ENCODE measurements around the gene GTF3A. TPM values are rescaled to one million over a fixed set of nuclear protein-coding genes. Genes with fewer than 3 reads are reported as not detected.

Gene GTF3A
- total and polyA plus RNA-seq, 2 of the 8 experiments (the other 6 are each of a cell fraction or from before 2014, with no cell fraction given): 41.6 to 96.5 TPM

DNA sequence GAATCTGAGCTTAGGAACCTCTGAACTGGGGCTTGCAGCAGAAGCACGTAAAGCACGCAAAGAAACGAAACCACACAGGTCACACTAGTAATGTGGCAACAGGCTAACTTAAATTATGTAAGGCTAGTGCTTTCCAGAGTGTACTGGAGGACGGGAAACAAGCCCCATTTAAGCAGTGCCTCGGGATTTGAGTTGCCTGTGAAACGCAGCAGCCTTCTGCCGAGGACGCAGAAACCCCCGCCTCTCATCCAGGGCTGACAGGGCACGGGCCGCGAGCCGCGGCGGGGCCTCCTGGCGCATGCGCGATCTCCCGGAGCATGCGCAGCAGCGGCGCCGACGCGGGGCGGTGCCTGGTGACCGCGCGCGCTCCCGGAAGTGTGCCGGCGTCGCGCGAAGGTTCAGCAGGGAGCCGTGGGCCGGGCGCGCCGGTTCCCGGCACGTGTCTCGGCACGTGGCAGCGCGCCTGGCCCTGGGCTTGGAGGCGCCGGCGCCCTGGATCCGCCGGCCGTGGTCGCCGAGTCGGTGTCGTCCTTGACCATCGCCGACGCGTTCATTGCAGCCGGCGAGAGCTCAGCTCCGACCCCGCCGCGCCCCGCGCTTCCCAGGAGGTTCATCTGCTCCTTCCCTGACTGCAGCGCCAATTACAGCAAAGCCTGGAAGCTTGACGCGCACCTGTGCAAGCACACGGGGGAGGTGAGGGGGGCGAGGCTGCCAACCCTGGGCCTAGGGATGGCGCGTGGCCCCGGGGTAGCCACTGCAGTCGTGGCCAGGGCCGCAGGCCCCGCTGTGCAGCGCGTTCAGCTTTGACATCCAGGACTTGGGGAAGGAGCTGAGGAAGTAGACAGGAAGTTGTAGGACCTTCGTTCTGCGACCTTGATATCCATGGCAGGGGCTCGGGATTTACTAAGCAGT, at the start of gene GTF3A (continued):
- TF ChIP-seq RFX5 (IDR thresholded peaks at IDR 0.05; ENCODE audit: borderline replicate concordance, low read depth, low read length): no peak
- TF ChIP-seq POLR2A (IDR thresholded peaks at IDR 0.05; ENCODE audit: control extremely low read depth in 1 of 2, low read depth in 2 of 2, low read length in 2 of 2): peak in 1 of 2 experiments; percentile 49; a peak in 2 of 3 replicates
- no peak for TF ChIP-seq SUZ12 (IDR thresholded peaks at IDR 0.05; ENCODE audit: low read length)
- no peak; the same call in 1 of the 2 replicates for TF ChIP-seq POLR2AphosphoS5 (IDR thresholded peaks at IDR 0.05; ENCODE audit: low read depth, low read length)
- peak; percentile 98 for TF ChIP-seq NRF1 (IDR thresholded peaks at IDR 0.05; ENCODE audit: low read depth, low read length)
- TF ChIP-seq GTF2F1 (IDR thresholded peaks at IDR 0.05; ENCODE audit: borderline replicate concordance, low read depth, low read length): no peak
- peak; percentile 77 for TF ChIP-seq E2F6 (IDR thresholded peaks at IDR 0.05)
- TF ChIP-seq KDM1A (IDR thresholded peaks at IDR 0.05; ENCODE audit: borderline replicate concordance, low read length): no peak
- TF ChIP-seq POU5F1 (IDR thresholded peaks at IDR 0.05; ENCODE audit: low read depth, low read length): no peak
- TF ChIP-seq RBBP5 (IDR thresholded peaks at IDR 0.05; ENCODE audit: borderline replicate concordance, low read depth, low read length): peak; percentile 99
- TF ChIP-seq EZH2 (IDR thresholded peaks at IDR 0.05; ENCODE audit: low read depth, low read length, severe bottlenecking): no peak
- TF ChIP-seq SIN3A (conservative IDR thresholded peaks at IDR 0.05 in 1 of 2, IDR thresholded peaks at IDR 0.05 in 1 of 2; ENCODE audit: low read depth in 1 of 2, low read length in 2 of 2): peak; percentile 14 to 83; a peak in 2 of 4 replicates
- no peak for TF ChIP-seq TCF12 (IDR thresholded peaks at IDR 0.05; ENCODE audit: low read depth, low read length)
- peak; percentile 63 for TF ChIP-seq CREB1 (IDR thresholded peaks at IDR 0.05)
- TF ChIP-seq FOSL1 (IDR thresholded peaks at IDR 0.05; ENCODE audit: insufficient read depth, low read depth, low read length): no peak
- TF ChIP-seq CHD2 (IDR thresholded peaks at IDR 0.05; ENCODE audit: low read length): no peak
- TF ChIP-seq YY1 (IDR thresholded peaks at IDR 0.05; ENCODE audit: low read depth, low read length): no peak
- no peak for TF ChIP-seq GABPA (IDR thresholded peaks at IDR 0.05; ENCODE audit: borderline replicate concordance, insufficient read depth, low read length)
- TF ChIP-seq TBP (IDR thresholded peaks at IDR 0.05; ENCODE audit: low read depth, low read length): no peak
- TF ChIP-seq CBX8 (IDR thresholded peaks at IDR 0.05; ENCODE audit: borderline replicate concordance, low read depth, low read length): no peak
- no peak for TF ChIP-seq ZNF274 (IDR thresholded peaks at IDR 0.05; ENCODE audit: borderline replicate concordance, extremely low read depth, low read length)
- TF ChIP-seq TAF1 (IDR thresholded peaks at IDR 0.05; ENCODE audit: low read depth, low read length): 0 out of 2 replicates have a peak, but pooled peaks have one; percentile 8
- TF ChIP-seq KDM4A (IDR thresholded peaks at IDR 0.05; ENCODE audit: low read depth, low read length, severe bottlenecking): peak; percentile 93
- TF ChIP-seq TAF7 (optimal IDR thresholded peaks at IDR 0.05; ENCODE audit: borderline replicate concordance, low read depth, low read length): no peak
